ENCODE results near the gene GMFB.
A peak's percentile ranks its signal among the peaks of the same experiment; 100 is the strongest.
"Not testable (repeated sequence)": the region's sequence is repeated elsewhere in the genome, so short reads cannot be mapped to it uniquely, and the experiment has no call there.

GMFB gene

GRCh38 chr14:54457609-54457996 is 31.2 kb downstream of the GMFB start:
- no peak for DNase-seq (ENCODE audit: low read depth)

- DNase-seq (ENCODE audit: low read depth) = peak; percentile 53
Observed at GRCh38 chr14:54456820-54457608, 31.8 kb downstream of the GMFB start.

DNA sequence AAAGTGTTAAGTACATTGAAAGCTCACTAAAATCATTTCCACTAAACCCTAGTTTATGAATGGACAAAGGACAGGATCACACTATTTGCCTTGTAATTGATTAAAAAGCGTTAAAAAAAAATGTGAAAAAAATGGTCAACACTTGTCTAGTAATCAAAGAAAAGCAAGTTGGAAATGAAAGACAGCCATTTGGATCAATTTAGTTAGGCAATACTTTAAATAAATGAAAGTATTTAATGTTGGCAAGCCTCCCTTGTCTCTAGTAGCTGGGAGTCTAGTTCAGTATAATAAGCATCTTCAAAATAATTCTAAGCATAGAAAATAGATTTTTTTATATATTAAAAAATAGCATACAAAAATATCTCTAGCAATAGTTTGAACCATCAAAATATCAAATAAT is 33.4 kb downstream of the GMFB start:
- no peak for DNase-seq (ENCODE audit: low read depth)

DNA sequence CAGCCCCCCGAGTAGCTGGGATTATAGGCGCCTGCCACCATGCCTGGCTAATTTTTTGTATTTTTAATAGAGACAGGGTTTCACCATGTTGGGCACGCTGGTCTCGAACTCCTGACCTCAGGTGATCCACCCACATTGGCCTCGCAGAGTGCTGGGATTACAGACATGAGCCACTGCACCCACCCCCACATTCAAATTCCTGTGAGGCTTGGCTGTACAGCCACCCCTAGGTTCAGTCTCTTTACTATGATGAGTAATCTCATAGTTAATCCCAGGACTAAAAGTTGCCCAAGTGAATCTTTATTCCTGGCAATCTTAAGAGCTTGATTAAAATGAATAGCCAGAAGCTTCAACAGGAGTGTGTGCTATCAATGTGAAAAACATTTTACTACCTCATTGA is 34.8 kb downstream of the GMFB start:
- DNase-seq (ENCODE audit: low read depth) = peak; percentile 53

DNA sequence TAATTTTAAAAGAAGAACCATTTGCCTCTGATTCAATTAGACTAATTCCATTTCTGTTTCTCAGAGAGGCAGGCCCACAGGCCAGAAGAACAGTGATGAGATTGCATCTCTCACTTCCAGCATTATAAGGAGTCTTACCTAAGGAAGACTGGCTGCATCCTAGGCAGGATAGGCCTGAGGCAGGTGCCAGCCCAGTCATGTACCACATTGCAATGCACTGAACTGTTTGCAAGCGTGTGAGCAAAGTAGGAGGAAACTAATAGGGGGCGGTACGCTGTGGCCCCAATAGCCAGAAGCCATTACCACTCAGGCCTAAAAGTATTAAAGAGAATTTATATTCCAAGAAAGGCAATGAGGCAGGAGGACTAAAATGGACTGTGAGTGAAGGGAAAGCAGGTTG is 35.5 kb downstream of the GMFB start:
- DNase-seq (ENCODE audit: low read depth) = no peak

DNA sequence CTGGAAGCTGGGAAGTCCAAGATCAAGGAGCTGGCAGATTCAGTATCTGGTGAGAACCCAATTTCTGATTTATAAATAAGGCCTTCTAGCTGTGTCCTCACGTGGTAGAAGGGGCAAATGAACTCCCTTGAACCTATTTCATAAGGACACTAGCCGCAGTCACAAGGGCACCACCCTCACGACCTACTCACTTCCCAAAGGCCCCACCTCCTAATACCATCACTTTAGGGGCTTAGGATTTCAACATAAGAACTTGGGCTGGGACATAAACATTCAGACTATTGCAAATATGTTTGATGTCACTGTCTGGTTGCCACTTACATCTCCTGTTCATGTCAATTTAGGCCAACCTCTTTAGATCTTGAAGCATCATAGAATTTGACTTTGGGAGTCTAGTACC is 36.8 kb downstream of the GMFB start:
- DNase-seq (ENCODE audit: low read depth) = no peak

DNA sequence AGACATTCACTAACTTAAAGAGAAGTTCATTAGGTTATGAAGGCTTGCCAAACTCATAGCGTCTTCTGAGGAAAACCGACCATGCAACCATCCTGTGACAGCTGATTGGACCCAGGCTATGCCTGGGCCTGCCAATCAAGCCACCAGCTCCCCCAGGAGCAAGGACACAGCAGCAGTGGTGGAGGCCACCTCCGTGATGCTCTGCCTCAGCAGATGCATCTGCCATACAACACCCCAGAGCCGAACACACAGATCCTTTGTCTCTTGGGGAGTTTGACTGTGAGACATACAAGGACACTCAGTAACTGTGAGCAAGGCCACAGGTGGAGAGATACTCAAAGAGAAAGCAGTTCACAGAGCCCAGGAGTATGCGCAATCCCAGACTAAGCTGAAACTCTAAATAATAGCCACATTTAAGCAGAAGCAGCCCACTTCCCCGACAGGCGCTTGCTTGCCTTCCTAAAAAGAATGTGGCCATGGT is 37.6 kb downstream of the GMFB start:
- no peak for DNase-seq (ENCODE audit: low read depth)

GRCh38 chr14:54450535-54450934 is 38.2 kb downstream of the GMFB start:
- DNase-seq (ENCODE audit: low read depth) = peak; percentile 57

- DNase-seq (ENCODE audit: low read depth) = peak; percentile 51
Observed at GRCh38 chr14:54447231-54447692, 41.5 kb downstream of the GMFB start.

GRCh38 chr14:54446161-54446693 is 42.6 kb downstream of the GMFB start:
- no peak for DNase-seq (ENCODE audit: low read depth)

GRCh38 chr14:54444681-54445080 is 44.1 kb downstream of the GMFB start:
- DNase-seq (ENCODE audit: low read depth) = no peak

DNA sequence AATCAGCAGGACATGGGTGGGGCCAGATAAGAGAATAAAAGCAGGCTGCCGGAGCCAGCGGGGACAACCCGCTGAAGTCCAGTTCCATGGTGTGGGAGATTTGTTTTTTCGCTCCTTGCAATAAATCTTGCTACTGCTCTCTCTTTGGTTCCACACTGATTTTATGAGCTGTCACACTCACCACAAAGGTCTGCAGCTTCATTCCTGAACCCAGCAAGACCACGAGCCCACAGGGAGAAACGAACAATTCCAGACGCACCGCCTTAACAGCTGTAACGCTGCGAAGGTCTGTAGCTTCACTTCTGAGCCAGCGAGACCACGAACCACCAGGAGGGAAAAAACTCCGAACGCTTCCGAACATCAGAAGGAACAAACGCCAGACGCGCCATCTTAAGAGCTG is 44.8 kb downstream of the GMFB start:
- DNase-seq (ENCODE audit: low read depth) = no peak

- not testable (repeated sequence) for DNase-seq (ENCODE audit: low read depth)
Observed at GRCh38 chr14:54442961-54443360, 45.8 kb downstream of the GMFB start.

- peak; percentile 93 for DNase-seq (ENCODE audit: low read depth)
Observed at GRCh38 chr14:54440873-54441868, 47.6 kb downstream of the GMFB start, which contains the start of gene CNIH1. CNIH1 (minus strand) TSS chr14:54441374; CDS start chr14:54441327, 47 bp downstream.

- no peak for DNase-seq (ENCODE audit: low read depth)
Observed at GRCh38 chr14:54440476-54440872, 48.3 kb downstream of the GMFB start.

- DNase-seq (ENCODE audit: low read depth) = peak; percentile 32
Observed at GRCh38 chr14:54440037-54440436, 48.7 kb downstream of the GMFB start.

- DNase-seq (ENCODE audit: low read depth) = no peak
Observed at GRCh38 chr14:54438703-54439102, 50.1 kb downstream of the GMFB start.

GRCh38 chr14:54437954-54438353 is 50.8 kb downstream of the GMFB start:
- not testable (repeated sequence) for DNase-seq (ENCODE audit: low read depth)

DNA sequence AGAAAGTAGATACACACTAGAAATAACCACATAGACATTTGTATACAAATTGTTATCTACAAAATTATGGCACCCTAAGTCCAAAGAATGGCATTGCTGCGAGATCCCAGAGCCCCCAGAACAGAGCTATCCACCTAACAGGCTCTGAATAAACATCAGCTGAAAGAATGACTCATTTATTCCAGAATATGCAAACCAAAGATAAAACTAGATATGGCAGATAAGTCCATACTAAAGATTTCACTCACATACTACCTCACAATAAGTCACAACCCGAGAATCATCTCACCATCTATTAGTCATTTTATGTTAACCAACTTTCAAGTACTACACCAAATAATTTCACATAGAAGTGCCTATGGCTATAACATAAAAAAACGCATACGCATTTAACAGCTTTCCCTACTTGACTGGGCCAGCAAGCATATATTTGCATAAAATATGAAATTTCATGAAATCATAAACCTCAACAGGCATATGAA is 53.2 kb downstream of the GMFB start:
- peak; percentile 94 for DNase-seq (ENCODE audit: low read depth)

GRCh38 chr14:54428527-54428926 is 60.3 kb downstream of the GMFB start:
- DNase-seq (ENCODE audit: low read depth) = no peak

- DNase-seq (ENCODE audit: low read depth) = no peak
Observed at GRCh38 chr14:54427871-54428270, 60.9 kb downstream of the GMFB start.
